Fibroblast of skin of right biceps (primary cell): Measurements from ENCODE around the gene SPIN2B.
"Not testable (repeated sequence)": the region's sequence is repeated elsewhere in the genome, so short reads cannot be mapped to it uniquely, and the experiment has no call there.

Experiments
- DNase-seq: peaks from one replicate; pipeline ENCODE4 v3.0.0-alpha.2; 2013

The SPIN2B gene

DNA sequence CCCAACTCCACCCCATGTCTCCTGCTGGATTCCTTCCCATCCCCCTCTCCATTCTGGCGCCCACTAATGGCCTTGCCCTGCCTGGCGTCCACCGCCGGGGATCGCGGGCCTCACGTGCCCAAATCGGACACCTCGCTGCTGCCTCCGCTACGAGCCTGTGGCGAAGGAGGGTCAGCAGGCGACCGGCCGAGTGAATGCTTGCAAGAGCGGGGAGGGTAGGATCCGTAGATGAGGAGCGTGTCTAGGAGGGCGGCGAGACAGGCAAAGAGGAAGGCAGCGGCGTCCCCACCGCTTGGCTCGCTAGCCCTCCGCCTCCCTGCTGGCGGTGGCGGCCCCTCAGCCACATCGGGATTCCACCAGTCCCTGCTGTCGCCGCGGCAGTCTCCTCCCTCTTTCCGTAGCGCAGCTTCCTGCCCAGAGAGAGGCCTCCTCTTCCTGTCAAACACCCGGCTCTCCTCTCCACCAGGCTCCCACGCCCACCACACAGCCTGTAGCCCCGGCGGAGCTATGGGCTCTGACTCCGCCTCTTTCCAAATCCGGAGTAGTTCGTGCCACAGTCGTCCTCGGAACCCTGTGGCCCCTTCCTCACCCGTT lies at the start of gene SPIN2B:
TSS of gene SPIN2B (minus strand) at position 387 of the 594 bp plus-strand sequence.
- peak; percentile 86 for DNase-seq

GRCh38 chrX:57156397-57157049 lies 35.2 kb upstream of the SPIN2B start:
- no peak for DNase-seq

DNA sequence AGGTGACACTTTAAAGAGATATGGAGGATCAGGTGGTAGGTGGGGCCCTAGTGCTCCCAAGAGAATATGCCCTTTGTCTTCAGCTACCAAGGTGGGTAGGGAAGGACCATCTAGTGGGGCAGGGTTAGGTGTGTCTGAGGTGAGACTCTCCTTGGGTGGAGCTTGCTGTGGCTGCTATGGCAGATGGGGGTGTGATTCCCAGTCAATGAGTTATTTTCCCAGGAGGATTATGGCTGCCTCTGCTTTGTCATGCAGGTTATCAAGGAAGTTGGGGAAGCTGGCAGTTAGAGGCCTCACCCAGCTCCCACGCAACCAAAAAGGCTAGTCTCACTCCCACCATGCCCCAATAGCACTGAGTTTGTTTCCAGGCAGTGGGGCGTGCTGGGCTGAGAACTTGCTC lies 33.8 kb upstream of the SPIN2B start:
- DNase-seq, result no peak

DNA sequence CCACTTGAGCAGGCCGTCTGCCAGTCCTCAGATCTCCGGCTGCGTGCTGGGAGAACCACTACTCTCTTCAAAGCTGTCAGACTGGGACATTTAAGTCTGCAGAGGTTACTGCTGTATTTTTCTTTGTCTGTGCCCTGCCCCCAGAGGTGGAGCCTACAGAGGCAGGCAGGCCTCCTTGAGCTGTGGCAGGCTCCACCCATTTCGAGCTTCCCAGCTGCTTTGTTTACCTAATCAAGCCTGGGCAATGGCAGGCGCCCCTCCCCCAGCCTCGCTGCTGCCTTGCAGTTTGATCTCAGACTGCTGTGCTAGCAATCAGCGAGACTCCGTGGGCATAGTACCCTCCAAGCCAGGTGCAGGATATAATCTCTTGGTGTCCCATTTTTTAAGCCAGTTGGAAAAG lies 30.9 kb upstream of the SPIN2B start:
- DNase-seq, result not testable (repeated sequence)

DNA sequence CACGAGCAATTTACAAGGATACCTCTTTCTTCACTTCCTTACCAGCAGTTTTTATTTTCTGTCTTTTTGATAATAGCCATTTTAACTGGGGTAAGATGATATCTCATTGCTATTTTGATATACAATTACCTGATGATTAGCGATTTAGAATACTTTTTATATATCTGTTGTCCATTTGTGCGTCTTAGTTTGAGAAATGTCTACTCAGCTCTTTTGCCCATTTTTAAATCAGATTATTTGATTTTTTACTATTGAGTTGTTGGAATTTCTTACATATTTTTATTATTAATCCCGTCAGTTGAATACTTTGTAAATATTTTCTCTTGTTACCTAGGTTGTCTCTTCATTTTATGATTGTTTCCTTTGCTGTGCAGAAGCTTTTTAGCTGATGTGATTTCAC lies 17.3 kb upstream of the SPIN2B start:
- no peak for DNase-seq

DNA sequence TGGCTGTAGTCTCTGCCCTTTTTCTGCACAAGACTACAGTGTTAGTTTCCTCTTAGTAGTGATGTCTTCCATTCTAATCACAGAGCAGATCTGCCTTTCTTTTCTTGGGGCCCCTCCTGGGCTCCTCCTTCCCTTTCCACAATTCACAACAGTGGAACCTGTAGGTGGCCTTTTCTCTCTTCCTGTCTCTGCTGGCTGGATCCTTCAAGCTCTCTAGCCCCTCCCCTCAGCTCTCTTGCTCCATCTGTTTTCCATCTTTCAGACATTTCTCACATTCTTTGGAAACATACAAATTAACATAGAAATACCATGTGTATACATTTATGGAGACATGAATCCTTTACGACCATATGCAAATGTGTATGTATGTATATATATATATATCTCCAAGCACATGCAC lies 16.2 kb upstream of the SPIN2B start:
- DNase-seq, result peak; percentile 49

DNA sequence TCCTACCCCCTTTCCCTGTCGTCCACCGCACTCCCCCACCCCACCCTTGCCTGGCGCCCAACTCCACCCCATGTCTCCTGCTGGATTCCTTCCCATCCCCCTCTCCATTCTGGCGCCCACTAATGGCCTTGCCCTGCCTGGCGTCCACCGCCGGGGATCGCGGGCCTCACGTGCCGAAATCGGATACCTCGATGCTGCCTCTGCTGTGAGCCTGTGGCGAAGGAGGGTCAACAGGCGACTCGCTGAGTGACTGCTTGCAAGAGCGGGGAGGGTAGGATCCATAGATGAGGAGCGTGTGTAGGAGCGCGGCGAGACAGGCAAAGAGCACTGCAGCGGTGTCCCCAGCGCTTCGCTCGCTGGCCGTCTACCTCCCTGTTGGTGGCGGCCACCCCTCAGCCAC lies 15.7 kb upstream of the SPIN2B start, which contains the start of gene SPIN2A:
TSS of gene SPIN2A (minus strand) at position 325 of the 400 bp plus-strand sequence. CDS start 800 bp downstream, outside the sequence.
- DNase-seq, result peak; percentile 17

- not testable (repeated sequence) for DNase-seq
Measured at GRCh38 chrX:57136589-57136988, 15.2 kb upstream of the SPIN2B start.

GRCh38 chrX:57135287-57135686 lies 13.9 kb upstream of the SPIN2B start:
- no peak for DNase-seq

GRCh38 chrX:57134702-57135101 lies 13.4 kb upstream of the SPIN2B start:
- DNase-seq, result peak; percentile 0

DNA sequence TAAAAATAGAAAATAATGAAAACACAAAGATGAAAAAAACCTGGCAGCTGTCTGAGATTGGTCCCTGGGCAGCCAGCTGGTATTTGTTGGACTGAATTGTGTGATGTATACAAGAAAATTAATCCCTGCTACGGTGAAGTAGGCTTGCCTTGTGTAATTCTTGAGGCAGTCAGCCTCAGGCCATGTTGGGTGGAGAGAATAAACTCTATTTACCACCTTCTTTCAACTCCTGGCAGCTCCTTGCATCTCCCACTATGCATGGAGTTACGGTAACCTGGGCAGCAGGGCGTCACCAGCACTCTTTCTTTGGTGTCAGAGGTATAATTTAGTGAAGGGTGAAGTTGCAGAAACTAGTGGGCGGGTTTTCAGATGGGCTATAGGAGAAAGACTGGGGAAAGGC lies 12.4 kb upstream of the SPIN2B start:
- DNase-seq, result no peak

- DNase-seq, result not testable (repeated sequence)
Measured at GRCh38 chrX:57133284-57133683, 11.9 kb upstream of the SPIN2B start.

DNA sequence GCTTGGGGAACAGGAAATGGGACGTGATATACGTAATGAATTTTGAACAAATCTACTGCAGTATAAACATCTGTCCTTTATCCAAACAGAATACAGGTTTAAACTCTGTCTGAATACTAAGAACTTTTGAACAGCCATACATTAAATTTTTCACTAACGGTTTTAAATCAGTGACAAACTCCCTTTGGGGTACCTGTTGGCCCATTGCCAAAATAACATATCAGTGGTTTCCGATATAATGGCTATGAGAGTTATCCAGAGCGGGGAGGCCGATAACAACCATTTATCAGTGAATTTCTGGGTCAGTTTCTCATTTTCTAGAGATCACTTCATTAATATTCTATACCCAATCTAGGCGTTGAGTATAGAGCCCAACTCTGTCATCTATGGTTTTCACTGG lies 10.7 kb upstream of the SPIN2B start:
- no peak for DNase-seq

GRCh38 chrX:57121816-57122215 lies 468 bp upstream of the SPIN2B start:
- DNase-seq, result no peak

DNA sequence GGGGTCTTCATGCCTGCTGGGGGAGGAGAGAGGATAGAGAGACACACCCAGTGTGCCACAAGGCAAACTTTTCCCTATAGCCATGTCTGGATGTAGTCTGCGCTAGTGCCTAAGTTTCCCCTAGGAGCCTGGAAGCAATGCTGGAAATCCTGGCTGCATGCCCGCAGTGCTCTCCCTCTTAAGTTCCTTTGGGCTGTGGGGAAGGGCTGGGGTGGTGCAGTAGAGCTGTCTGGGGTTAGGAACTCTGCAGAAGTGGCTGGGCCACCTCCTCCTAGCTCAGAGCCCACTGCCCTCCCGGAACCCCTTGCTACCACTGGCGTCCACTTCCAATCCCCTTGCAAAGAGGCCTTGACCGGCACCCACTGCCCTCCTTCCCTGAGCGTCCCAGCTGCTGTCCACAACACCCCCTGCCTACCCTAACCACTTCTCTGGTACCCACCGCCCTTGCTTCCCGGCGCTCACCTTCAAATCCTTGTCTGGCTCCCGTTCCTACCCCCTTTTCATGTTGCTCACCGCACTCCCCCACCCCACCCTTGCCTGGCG lies 658 bp downstream of the SPIN2B start:
- not testable (repeated sequence) for DNase-seq

GRCh38 chrX:57119416-57119815 lies 1.9 kb downstream of the SPIN2B start:
- DNase-seq, result no peak

DNA sequence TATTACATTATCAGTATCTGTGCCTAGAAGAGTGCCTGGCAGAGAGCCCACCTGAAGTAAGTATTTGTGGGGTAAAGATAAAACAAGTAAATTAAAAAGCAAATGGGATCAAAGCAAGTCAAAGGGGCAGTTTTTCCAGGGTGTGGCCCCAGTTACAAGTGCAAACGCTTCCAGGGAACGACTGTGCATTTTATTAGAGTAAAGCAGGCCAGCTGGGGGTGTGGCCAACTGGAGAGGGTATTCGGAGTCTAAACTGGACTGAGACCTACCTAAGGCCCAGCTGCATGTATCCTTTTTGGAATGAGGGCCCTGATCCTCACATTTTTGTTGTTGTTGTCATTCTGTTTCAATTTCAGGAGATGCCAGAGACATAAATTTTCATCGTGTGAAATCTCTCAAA lies 3.8 kb downstream of the SPIN2B start:
- DNase-seq, result not testable (repeated sequence)

GRCh38 chrX:57104921-57105398 lies 16.4 kb downstream of the SPIN2B start:
- DNase-seq, result no peak

DNA sequence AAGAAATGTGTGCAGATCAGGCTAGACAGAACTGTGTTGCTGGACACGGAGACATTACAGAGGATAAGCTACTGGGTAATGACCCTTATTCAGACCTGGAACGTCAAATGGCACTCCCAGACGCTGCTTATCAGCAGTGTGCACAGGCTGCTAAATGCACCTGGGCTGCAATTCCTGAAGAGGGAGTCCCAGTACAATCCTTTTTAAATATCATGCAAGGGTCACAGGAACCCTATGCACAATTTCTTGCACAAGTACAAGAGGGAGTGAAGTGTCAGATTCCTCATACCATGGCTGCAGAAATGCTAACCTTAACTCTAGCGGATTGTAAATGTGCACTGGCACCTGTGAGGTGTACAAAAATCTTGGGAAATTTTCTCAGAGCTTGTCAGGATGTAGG lies 16.9 kb downstream of the SPIN2B start:
- DNase-seq, result no peak

DNA sequence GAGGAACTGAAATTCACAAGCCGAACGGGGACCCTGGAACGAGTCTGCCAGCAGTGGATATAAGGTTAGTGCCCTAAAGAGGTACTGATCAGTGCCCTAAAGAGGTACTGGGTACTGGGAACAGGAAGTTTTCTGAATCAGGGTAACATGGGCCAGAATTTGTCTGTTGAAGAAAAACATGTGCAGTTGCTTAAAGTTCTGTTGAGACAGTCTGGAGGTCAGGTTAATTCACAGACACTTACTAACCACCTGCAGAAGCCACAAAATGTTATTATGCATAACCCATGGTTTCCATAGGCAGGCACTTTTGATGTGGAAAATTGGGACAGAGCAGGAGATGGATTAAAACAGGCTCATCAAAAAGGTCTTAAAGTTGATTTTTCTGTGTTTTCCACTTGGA lies 17.9 kb downstream of the SPIN2B start:
- no peak for DNase-seq

- DNase-seq, result not testable (repeated sequence)
Measured at GRCh38 chrX:57102918-57103317, 18.4 kb downstream of the SPIN2B start.

- no peak for DNase-seq
Measured at GRCh38 chrX:57083143-57083542, 38.2 kb downstream of the SPIN2B start.

GRCh38 chrX:57074458-57074857 lies 46.9 kb downstream of the SPIN2B start:
- DNase-seq, result no peak
